ENCODE data around the gene SMARCA4. TPM values are rescaled to one million over a fixed set of nuclear protein-coding genes. Genes with fewer than 3 reads are reported as not detected.

SMARCA4 gene
- total RNA-seq, 1 experiment from 2014 or later, result 36.2 TPM

DNA sequence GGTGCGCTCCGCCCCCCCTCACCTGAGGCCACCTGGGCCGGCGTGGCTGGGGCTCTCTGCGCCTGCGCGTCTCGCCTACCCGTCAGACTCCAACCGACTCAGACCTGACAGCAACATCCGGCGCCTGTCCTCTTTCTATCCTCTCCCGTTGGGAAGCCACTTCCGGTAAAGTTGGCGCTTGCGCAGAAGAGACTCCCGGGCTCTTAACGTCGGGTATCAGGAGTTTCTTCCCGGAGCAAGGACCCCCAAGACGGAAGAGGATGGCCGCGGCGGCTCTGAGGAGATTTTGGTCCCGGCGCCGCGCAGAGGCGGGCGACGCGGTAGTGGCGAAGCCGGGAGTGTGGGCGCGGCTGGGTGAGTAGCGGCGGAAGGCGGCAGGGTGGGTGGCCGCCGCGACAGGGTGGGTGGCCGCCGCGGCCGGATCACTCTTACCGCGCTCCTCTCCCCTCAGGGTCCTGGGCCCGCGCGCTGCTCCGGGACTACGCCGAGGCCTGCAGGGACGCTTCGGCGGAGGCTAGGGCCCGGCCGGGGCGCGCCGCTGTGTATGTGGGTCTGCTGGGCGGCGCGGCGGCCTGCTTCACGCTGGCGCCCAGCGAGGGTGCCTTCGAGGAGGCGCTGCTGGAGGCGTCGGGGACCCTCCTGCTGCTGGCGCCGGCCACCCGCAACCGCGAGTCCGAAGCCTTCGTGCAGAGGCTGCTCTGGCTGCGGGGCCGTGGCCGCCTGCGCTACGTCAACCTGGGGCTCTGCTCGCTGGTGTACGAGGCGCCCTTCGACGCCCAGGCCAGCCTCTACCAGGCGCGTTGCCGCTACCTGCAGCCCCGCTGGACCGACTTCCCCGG lies 32.0 kb upstream of the SMARCA4 start, which contains the start of the genes TIMM29 and YIPF2:
Gene TIMM29 (plus strand): TSS at position 249 of the 839 bp plus-strand sequence. CDS start 12 bp downstream, at position 261.
Gene YIPF2 (minus strand): TSS at position 77 of the 839 bp plus-strand sequence. CDS start 229 bp downstream, outside the sequence.
- peak within 1 kb of the TSS; percentile 77 for H3K27ac ChIP-seq (ENCODE audit: low read length)
- ChIA-PET POLR2A (no interaction called here), CTCF (no interaction called here)
- H3K4me1 ChIP-seq (ENCODE audit: control insufficient read depth, insufficient read depth, low read length), result peaks cover 8% of the 10 kb centered on the region; the same call in 1 of the 2 replicates
- H3K4me3 ChIP-seq (ENCODE audit: low read depth in 2 of 2, low read length in 2 of 2), result peak within 1 kb of the TSS; percentile 64 to 73
- ATAC-seq (peak; percentile 94), DNase-seq (ENCODE audit: low read depth, low spot score) (peak; percentile 82)
- no peaks in the 10 kb centered on the region for H3K27me3 ChIP-seq (ENCODE audit: control insufficient read depth, insufficient read depth, low read length)
- peak; percentile 48; the same call in 1 of the 2 replicates for TF ChIP-seq SIN3A (IDR thresholded peaks at IDR 0.05; ENCODE audit: borderline replicate concordance, insufficient read depth, low read depth, low read length)
- peak; percentile 41; the same call in 1 of the 2 replicates for TF ChIP-seq TCF7L2 (IDR thresholded peaks at IDR 0.05; ENCODE audit: low read depth, low read length)
- TF ChIP-seq POLR2AphosphoS5 (IDR thresholded peaks at IDR 0.05; ENCODE audit: low read depth, low read length), result peak; percentile 66; the same call in 1 of the 2 replicates
- TF ChIP-seq, protein P1, sequence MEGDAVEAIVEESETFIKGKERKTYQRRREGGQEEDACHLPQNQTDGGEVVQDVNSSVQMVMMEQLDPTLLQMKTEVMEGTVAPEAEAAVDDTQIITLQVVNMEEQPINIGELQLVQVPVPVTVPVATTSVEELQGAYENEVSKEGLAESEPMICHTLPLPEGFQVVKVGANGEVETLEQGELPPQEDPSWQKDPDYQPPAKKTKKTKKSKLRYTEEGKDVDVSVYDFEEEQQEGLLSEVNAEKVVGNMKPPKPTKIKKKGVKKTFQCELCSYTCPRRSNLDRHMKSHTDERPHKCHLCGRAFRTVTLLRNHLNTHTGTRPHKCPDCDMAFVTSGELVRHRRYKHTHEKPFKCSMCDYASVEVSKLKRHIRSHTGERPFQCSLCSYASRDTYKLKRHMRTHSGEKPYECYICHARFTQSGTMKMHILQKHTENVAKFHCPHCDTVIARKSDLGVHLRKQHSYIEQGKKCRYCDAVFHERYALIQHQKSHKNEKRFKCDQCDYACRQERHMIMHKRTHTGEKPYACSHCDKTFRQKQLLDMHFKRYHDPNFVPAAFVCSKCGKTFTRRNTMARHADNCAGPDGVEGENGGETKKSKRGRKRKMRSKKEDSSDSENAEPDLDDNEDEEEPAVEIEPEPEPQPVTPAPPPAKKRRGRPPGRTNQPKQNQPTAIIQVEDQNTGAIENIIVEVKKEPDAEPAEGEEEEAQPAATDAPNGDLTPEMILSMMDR (IDR thresholded peaks at IDR 0.05), result no peak
- intact Hi-C loops (cut with micrococcal nuclease; ENCODE audit: unreplicated experiment) (no loop called here), in situ Hi-C loops (cut with HindIII; ENCODE audit: low pct_unique_long_range_greater_than_20kb, low sequenced_read_pairs) (no loop called here)
- H3K36me3 ChIP-seq (ENCODE audit: control insufficient read depth, insufficient read depth, low read length), result no peaks in the 10 kb centered on the region
- no peaks in the 10 kb centered on the region for H3K9me3 ChIP-seq (ENCODE audit: control insufficient read depth, insufficient read depth, low read depth, low read length)
- BruUV-seq (replicated peaks), result no TSS peak

- intact Hi-C loops (cut with micrococcal nuclease; ENCODE audit: unreplicated experiment), result no loop called here
- CTCF ChIA-PET, result no interaction called here
Observed at GRCh38 chr19:10929402-10929794, 31.4 kb upstream of the SMARCA4 start.

More at GRCh38 chr19:10929402-10929794, 31.4 kb upstream of the SMARCA4 start:
- DNase-seq (ENCODE audit: low read depth, low spot score) (no peak), ATAC-seq (no peak)
- peak overlapping the region; percentile 64 to 73 for H3K4me3 ChIP-seq (ENCODE audit: low read depth in 2 of 2, low read length in 2 of 2)
- no TSS peak for BruUV-seq (replicated peaks)
- H3K27me3 ChIP-seq (ENCODE audit: control insufficient read depth, insufficient read depth, low read length), result no peaks in the 10 kb centered on the region
- no peaks in the 10 kb centered on the region for H3K9me3 ChIP-seq (ENCODE audit: control insufficient read depth, insufficient read depth, low read depth, low read length)
- POLR2A ChIA-PET, result no interaction called here
- H3K36me3 ChIP-seq (ENCODE audit: control insufficient read depth, insufficient read depth, low read length), result no peaks in the 10 kb centered on the region
- TF ChIP-seq SIN3A (IDR thresholded peaks at IDR 0.05; ENCODE audit: borderline replicate concordance, insufficient read depth, low read depth, low read length), result no peak
- no peak for TF ChIP-seq REST (IDR thresholded peaks at IDR 0.05; ENCODE audit: insufficient read depth in 1 of 2, low read depth in 2 of 2, low read length in 1 of 2)
- no peak for TF ChIP-seq TCF7L2 (IDR thresholded peaks at IDR 0.05; ENCODE audit: low read depth, low read length)
- TF ChIP-seq, protein P1 (IDR thresholded peaks at IDR 0.05), result no peak
- TF ChIP-seq POLR2AphosphoS5 (IDR thresholded peaks at IDR 0.05; ENCODE audit: low read depth, low read length), result no peak
- in situ Hi-C loops (cut with HindIII; ENCODE audit: low pct_unique_long_range_greater_than_20kb, low sequenced_read_pairs), result no loop called here
- peaks cover 8% of the 10 kb centered on the region; the same call in 1 of the 2 replicates for H3K4me1 ChIP-seq (ENCODE audit: control insufficient read depth, insufficient read depth, low read length)
- H3K27ac ChIP-seq (ENCODE audit: low read length), result peak overlapping the region; percentile 70; the same call in 1 of the 2 replicates

All from Panc1 (cell line).